Measurements from ENCODE around the gene SEMA5A. TPM values are rescaled to one million over a fixed set of nuclear protein-coding genes. Genes with fewer than 3 reads are reported as not detected.

Gene SEMA5A
- total RNA-seq, 1 donor from 2014 or later = 38.9 TPM

- Histone ChIP-seq H3K36me3 (no peaks in the 10 kb centered on the region), H3K4me3 (no peak overlapping the region), H3K9me3 (no peaks in the 10 kb centered on the region), H3K27ac (no peak overlapping the region), H3K4me1 (no peaks in the 10 kb centered on the region), H3K27me3 (no peaks in the 10 kb centered on the region)
- TF ChIP-seq, protein P1, sequence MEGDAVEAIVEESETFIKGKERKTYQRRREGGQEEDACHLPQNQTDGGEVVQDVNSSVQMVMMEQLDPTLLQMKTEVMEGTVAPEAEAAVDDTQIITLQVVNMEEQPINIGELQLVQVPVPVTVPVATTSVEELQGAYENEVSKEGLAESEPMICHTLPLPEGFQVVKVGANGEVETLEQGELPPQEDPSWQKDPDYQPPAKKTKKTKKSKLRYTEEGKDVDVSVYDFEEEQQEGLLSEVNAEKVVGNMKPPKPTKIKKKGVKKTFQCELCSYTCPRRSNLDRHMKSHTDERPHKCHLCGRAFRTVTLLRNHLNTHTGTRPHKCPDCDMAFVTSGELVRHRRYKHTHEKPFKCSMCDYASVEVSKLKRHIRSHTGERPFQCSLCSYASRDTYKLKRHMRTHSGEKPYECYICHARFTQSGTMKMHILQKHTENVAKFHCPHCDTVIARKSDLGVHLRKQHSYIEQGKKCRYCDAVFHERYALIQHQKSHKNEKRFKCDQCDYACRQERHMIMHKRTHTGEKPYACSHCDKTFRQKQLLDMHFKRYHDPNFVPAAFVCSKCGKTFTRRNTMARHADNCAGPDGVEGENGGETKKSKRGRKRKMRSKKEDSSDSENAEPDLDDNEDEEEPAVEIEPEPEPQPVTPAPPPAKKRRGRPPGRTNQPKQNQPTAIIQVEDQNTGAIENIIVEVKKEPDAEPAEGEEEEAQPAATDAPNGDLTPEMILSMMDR (IDR thresholded peaks at IDR 0.05) = no peak
- DNase-seq (no peak), ATAC-seq (no peak)
- intact Hi-C loops (cut with DNase I) = no loop called here
Measured at GRCh38 chr5:9187614-9188013, 358.3 kb downstream of the SEMA5A start.

DNA sequence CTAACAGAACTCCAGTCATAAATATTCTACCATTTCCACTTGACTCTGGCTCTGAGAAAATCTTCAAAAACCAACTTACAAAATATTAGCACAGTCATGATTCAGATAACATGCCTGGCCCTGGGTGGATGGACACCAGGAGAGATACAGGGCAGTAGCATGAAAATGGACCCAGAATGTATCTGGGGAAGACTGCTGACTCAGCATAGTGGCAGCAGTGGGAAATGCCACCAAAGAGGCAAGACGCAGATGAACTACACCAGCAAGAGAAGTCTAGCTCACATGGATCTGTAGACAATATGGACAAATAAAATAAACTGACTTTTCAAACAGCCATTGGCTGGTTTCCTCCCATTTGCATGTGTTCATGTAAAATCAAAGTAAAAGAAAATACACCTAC, 359.8 kb downstream of the SEMA5A start:
- Histone ChIP-seq H3K36me3 (no peaks in the 10 kb centered on the region), H3K9me3 (no peaks in the 10 kb centered on the region), H3K4me3 (no peak overlapping the region), H3K27ac (no peak overlapping the region), H3K4me1 (no peaks in the 10 kb centered on the region), H3K27me3 (no peaks in the 10 kb centered on the region)
- TF ChIP-seq, protein P1 (IDR thresholded peaks at IDR 0.05) = no peak
- intact Hi-C loops (cut with DNase I) = no loop called here
- DNase-seq (no peak), ATAC-seq (no peak)

GRCh38 chr5:9183992-9184391, 361.9 kb downstream of the SEMA5A start:
- Histone ChIP-seq H3K27me3 (no peaks in the 10 kb centered on the region), H3K4me1 (no peaks in the 10 kb centered on the region), H3K4me3 (no peak overlapping the region), H3K9me3 (no peaks in the 10 kb centered on the region), H3K36me3 (no peaks in the 10 kb centered on the region), H3K27ac (no peak overlapping the region)
- DNase-seq (no peak), ATAC-seq (no peak)
- TF ChIP-seq, protein P1 (IDR thresholded peaks at IDR 0.05) = no peak
- intact Hi-C loops (cut with DNase I) = no loop called here

- ATAC-seq (no peak), DNase-seq (no peak)
- no peak overlapping the region for H3K27ac ChIP-seq
- H3K4me1 ChIP-seq = no peaks in the 10 kb centered on the region
- no peaks in the 10 kb centered on the region for H3K36me3 ChIP-seq
- intact Hi-C loops (cut with DNase I) = no loop called here
- TF ChIP-seq, protein P1 (IDR thresholded peaks at IDR 0.05) = no peak
- no peaks in the 10 kb centered on the region for H3K9me3 ChIP-seq
- H3K27me3 ChIP-seq = no peaks in the 10 kb centered on the region
- no peak overlapping the region for H3K4me3 ChIP-seq
Measured at GRCh38 chr5:9182899-9183695, 362.8 kb downstream of the SEMA5A start.

GRCh38 chr5:9176641-9177040, 369.2 kb downstream of the SEMA5A start:
- TF ChIP-seq, protein P1 (IDR thresholded peaks at IDR 0.05) = no peak
- Histone ChIP-seq H3K27me3 (no peaks in the 10 kb centered on the region), H3K4me3 (no peak overlapping the region), H3K36me3 (no peaks in the 10 kb centered on the region), H3K4me1 (no peaks in the 10 kb centered on the region), H3K27ac (no peak overlapping the region), H3K9me3 (no peaks in the 10 kb centered on the region)
- intact Hi-C loops (cut with DNase I) = no loop called here
- ATAC-seq = no peak
- no peak for DNase-seq
